Frontal cortex (tissue), 4 donors: ENCODE results near the gene IFNAR1. TPM values are rescaled to one million over a fixed set of nuclear protein-coding genes. Genes with fewer than 3 reads are reported as not detected.

Source experiments
- DNase-seq, 2 donors: peaks; one replicate each; pipeline ENCODE4 v3.0.0; 2012; ENCODE audit warnings: low spot score in 2 of 2
- FAIRE-seq: peaks from 2 replicates; lab custom pipeline; 2012; peaks lifted over from hg19 to GRCh38; lab: Jason Lieb, UNC
- total RNA-seq: library from RNA; depleted of rRNA; stranded (reverse); fragments of >200 nt; gene quantifications from one replicate; pipeline ENCODE4 v1.2.3, GENCODE V29; 2014
- donor health status: control.
- donor health status: control.
- donor health status: control.

The IFNAR1 gene
- total RNA-seq, result 49.3 TPM

DNA sequence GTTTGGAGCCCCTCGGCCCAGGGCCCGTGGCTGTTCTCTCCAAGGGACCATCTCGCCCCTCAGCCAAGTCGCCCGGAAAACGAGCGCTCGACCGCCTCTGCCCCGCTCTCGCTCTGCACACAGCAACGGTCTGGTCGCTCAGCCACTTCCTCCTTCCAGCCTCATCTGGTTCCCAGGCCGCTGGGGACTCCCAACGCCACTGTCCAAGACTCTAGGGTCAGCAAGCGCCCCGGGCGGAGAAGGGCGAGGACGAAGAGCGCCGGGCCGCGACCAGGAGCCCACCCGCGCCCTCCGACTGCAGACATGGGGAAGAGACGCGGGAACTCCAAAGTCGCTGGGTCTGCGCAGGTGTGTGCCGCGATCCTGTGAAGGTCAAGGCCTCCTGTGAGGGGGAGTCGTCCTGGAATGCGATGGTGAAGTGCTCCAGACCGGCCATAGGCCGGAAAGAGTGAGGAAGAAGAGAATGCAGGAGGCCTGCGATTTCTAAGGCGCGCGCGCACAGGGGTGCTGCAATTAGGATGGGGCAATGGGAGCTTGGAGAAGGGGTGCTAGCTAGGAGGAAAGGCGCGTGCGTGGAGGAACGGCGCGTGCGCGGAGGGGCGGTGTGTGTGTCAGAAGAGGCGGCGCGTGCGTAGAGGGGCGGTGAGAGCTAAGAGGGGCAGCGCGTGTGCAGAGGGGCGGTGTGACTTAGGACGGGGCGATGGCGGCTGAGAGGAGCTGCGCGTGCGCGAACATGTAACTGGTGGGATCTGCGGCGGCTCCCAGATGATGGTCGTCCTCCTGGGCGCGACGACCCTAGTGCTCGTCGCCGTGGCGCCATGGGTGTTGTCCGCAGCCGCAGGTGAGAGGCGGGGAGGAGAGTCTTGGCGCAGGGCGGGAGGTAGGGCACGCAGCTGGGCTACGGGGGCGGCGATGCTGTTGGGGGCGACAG, at the start of gene IFNAR1:
Gene IFNAR1, plus strand, starts transcription at position 680 of the 931 bp plus-strand sequence. Its CDS starts 86 bp downstream, at position 766.
- peak; percentile 82 to 84 for DNase-seq
- FAIRE-seq, result no peak

DNA sequence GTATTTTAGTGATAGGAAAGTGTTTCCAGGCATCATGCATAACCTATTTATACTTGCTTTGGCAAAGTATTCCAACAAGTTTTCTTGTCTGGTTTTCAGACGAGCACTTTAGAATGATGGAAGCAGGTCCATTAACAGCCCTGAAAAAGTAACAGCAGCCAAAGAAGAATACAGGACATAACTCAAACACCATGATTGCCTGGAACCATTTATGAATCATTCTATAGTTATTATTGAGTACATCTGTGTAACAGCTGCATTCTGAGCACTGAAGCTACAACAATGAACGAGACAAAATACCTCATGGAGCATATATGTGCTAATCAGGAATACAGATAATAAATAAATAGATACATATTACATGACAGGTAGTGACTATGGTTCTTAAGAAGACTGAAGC, 46.0 kb upstream of the IFNAR1 start:
- FAIRE-seq, result no peak
- DNase-seq, result no peak

- no peak for DNase-seq
- no peak for FAIRE-seq
These were observed 45.4 kb upstream of the IFNAR1 start for GRCh38 chr21:33279330-33279820.

GRCh38 chr21:33281096-33281652, 43.6 kb upstream of the IFNAR1 start:
- no peak for FAIRE-seq

DNA sequence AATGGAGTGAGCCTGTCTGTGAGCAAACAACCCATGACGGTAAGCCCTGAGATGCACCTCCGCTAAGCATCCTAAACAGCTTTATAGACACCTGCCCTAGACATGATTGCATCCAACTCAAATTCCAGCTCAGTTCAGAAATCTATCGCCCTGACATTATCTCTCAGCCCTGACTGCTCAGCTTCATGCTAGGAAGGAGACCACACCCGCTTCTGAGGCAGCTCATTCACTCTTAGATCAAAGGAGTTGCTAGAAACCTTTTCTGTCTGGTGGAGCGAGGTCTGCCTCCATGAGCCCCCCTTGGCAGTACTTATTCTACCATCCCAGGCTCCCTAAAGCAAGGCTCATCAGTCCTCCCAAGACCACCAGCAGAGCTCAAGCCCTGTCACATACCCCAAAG, 41.6 kb upstream of the IFNAR1 start:
- no peak for FAIRE-seq
- DNase-seq, result no peak

More at GRCh38 chr21:33281096-33281652, 43.6 kb upstream of the IFNAR1 start:
- DNase-seq, result no peak

DNA sequence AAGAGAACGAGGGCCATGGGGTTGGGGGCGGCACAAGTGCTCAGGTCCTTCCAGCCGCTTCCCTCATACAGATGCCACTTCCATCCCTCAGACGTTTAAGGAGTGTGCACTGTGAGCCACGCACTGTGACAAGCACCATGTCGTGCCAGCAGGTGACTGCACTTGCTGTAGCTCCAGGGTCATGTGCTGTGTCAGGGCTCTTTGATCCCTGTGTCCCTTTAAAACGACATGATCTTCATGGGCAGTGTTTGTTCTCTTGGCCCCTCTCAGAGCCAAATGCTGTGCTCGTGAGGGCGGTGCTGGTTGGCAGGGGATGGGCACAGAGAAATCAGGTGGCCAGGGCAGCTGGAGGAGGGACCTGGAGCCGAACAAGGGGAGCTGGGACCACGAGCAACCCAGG, 38.7 kb upstream of the IFNAR1 start:
- FAIRE-seq (no peak), DNase-seq (no peak)

GRCh38 chr21:33286600-33287456, 37.9 kb upstream of the IFNAR1 start:
- no peak for DNase-seq
- FAIRE-seq, result no peak

DNA sequence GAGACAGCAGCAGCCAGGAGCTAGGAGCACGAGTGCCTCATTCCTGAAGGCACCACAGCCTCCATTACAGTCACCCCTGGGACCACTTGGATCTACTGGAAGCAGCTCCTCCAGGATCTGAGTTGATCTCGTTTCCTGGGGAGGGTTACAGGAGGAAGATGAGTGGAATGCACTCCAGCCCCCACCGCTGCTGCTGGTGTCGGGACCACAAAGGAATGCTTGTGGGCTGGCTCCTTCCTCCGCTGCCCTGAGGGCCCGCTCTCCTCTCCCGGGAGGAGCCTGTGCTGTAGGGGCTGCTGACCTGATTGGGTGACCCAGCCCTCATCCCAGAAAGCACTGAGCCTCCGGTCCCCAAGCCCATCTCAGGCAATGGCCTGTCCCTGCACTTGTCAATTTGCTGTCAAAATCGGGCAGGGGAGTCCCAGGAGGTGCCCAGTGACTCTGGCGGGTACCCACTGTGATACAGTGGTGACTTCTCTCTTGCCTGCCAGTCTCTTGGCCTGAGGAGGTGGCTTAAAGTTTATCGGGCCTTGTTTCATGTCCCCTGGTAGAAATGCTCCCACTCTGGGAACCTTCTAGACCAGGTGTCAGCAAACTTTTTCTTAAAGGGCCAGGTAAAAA, 35.5 kb upstream of the IFNAR1 start:
- FAIRE-seq (no peak), DNase-seq (no peak)

DNA sequence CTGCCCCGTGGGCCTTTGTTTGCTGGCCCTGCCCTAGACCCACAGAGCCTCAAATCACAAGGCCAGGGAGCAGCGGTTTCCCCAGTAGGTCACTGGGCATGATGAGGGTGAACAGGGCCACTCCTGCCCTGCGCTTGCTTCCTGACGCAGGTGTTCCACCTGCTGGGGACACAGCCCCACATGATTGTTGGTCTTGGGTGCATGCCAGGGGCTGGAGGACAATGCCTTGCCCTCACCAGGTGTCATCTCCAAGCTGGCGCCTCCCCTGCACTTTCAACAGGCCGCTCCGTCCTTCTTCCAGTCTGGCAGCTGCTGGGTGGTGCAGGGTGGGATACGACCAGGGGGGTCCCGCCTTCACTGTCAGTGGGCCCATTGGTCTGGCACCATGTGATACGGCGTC, 34.3 kb upstream of the IFNAR1 start:
- FAIRE-seq, result no peak
- no peak for DNase-seq

GRCh38 chr21:33291686-33292085, 33.1 kb upstream of the IFNAR1 start:
- DNase-seq (no peak), FAIRE-seq (no peak)

DNA sequence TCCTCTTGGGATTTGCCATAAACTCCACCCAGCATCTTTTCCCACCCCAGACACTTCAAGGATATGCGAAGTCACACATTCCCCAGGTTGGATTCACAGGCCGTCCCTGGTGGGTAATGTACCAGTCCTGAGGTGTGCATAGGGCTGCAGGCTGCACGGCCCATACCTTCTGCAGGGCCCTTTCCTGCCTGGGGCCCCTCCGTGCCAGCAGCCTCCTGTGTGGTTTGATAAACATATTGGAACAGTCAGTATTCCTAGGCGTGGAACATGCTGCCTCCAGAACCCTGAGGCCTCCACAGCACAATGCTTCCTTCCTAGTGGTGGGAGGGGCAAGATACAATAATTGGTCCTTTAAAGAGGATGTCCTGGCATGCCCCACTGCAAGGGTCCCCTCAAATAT, 32.0 kb upstream of the IFNAR1 start:
- FAIRE-seq, result no peak

GRCh38 chr21:33293136-33293535, 31.6 kb upstream of the IFNAR1 start:
- no peak for DNase-seq
- no peak for FAIRE-seq

More for the DNA sequence above, 32.0 kb upstream of the IFNAR1 start:
- no peak for DNase-seq

DNA sequence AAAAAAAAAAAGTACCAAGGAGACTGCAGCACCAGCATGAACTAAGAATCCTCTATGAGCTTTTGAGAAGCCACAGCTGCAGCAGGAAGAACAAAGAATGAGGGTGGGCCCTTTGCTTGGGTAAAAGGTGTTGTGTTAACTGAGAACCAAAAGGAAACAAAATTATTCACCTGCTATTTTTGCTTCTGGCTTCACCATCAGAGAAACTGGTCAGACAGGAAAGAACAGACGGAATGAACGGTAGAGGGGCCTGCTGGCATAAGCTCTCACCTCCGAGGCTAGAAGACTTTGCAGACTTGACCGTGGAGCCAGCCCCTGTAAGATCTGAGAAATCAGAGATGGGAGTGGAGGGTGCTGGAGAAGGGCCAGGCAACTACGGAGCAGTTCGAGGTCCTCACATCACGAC, 31.0 kb upstream of the IFNAR1 start:
- no peak for FAIRE-seq

DNA sequence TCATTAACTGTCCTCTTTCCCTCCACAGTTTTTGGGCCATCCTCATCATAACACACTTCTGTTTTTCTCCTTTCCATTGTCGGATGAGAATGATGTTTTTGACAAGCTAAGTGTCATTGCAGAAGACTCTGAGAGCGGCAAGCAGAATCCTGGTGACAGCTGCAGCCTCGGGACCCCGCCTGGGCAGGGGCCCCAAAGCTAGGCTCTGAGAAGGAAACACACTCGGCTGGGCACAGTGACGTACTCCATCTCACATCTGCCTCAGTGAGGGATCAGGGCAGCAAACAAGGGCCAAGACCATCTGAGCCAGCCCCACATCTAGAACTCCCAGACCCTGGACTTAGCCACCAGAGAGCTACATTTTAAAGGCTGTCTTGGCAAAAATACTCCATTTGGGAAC, 28.6 kb upstream of the IFNAR1 start:
- no peak for DNase-seq
- FAIRE-seq, result no peak

More for the DNA sequence above, 31.0 kb upstream of the IFNAR1 start:
- DNase-seq, result no peak

- DNase-seq, result no peak
- no peak for FAIRE-seq
These were observed 25.5 kb upstream of the IFNAR1 start for GRCh38 chr21:33299181-33299752.

GRCh38 chr21:33300701-33301631, 23.8 kb upstream of the IFNAR1 start:
- DNase-seq, result no peak
- FAIRE-seq, result no peak

GRCh38 chr21:33301632-33302002, 23.2 kb upstream of the IFNAR1 start:
- DNase-seq (no peak), FAIRE-seq (no peak)

DNA sequence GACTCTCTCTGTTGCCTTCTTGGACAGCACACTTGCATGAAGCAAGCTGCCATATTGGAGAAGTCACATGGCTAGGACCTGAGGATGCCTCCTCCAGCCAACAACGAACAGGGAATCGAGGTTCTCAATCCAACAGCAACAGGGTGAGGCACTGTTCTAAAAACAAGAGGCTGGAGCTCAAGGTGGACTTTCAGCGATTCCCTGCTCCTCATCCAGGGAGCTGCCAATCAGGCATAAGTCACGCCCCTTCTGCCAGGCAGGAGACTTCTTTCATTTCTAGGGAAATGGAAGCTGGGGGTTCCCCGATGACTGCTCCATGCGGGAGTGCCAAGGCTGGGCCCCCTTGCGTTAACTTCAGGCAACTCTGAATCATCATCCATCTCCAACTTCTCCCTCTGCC, 22.7 kb upstream of the IFNAR1 start:
- DNase-seq (no peak), FAIRE-seq (no peak)
